NOMO-1 (cell line): ENCODE data around the gene BCL2.
A peak's percentile ranks its signal among the peaks of the same experiment; 100 is the strongest.

Source experiments
- DNase-seq, 2 experiments: peaks; one replicate each; lab custom pipeline; 2025; ENCODE audit not compliant: unreplicated experiment in 2 of 2; lab: John Stamatoyannopoulos, UW

Gene BCL2

GRCh38 chr18:63099091-63099840, 220.3 kb downstream of the BCL2 start:
- no peak for DNase-seq

GRCh38 chr18:63098018-63098981, 221.3 kb downstream of the BCL2 start:
- peak; percentile 50 to 82 for DNase-seq

DNA sequence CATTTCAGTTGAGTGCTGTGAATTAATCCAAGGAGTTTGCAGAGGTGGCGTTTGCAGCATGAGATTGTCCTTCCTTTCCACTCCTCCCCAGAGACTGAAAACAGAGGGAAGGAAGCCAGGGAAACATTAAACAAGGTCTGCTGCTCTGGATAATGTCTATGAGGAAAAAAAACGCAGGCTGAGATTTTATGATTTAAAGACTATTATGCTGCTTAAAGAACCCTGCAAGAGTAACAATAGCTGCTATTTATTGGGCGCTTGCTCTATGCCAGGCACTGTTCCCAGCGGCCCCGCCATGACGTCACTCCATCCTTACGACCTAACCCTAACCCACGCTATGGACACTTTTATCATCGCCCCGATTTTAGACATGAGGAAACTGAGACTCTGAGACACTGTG, 222.4 kb downstream of the BCL2 start:
- no peak for DNase-seq

DNA sequence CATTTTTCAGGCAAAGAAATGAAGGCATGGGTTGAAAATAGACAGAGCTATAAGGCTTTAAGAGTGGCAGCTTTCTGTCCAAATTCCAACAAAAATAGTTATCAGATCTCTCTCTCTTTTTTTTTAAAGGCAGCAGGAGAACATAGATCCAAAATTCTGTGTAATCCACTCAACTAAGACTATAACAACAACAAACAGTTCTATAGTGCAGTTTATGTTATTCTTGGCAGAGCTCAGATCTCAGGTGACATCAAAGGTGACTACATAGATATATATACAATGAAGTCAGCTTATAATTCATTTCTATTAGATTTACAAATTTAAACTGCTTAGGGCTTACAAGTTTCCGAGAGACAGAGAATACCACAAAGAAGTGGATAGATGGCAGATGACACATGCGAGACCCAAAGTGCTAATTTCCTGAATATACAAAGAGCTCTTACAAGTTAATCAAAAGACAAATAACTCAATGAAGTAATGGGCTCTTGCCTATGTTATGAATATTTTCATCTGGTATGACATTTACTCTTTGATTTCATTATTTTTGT, 223.2 kb downstream of the BCL2 start:
- no peak for DNase-seq

- no peak for DNase-seq
Measured at GRCh38 chr18:63095768-63096167, 223.8 kb downstream of the BCL2 start.

- DNase-seq: no peak
Measured at GRCh38 chr18:63091671-63092364, 227.8 kb downstream of the BCL2 start.

DNA sequence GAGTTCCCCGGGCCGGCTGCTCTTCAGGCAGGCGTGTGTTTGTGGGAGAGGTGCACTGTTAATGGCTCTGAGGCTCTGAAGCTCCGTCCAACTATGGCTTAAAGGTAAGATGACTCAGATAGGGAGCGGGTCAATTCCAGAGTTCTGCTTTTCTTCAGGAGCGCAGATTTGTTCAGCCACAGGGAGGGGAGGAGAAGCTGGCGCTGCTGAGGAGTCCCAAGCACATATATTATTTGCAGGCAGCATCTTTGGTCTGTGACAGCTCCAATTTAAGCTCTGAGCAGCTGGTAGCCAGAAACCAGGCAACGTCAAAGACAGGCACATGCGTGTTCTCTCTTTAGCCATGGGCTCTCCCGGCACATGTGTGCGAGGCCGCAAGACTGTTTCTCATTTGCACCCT, 229.2 kb downstream of the BCL2 start:
- peak; percentile 29 to 36 for DNase-seq

DNA sequence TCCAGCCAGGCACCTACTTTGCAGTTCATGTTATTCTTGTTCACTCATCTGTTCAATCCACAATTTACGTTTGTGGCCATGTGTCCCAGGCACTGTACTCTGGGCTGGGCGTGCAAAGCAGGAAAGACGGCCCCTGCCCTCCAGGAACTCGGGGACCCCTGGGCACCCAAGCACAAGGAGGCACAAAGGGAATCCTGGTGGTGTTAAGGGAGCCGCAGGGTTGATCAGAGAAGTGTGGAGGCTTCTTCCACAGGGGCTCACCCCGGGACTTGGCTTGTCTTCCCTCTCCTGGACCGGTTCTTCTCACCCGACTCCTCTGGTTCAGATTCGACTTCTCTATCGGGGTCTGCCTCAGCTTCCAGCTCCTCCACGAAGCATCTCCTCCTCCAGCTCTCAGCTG, 230.5 kb downstream of the BCL2 start:
- no peak for DNase-seq

DNA sequence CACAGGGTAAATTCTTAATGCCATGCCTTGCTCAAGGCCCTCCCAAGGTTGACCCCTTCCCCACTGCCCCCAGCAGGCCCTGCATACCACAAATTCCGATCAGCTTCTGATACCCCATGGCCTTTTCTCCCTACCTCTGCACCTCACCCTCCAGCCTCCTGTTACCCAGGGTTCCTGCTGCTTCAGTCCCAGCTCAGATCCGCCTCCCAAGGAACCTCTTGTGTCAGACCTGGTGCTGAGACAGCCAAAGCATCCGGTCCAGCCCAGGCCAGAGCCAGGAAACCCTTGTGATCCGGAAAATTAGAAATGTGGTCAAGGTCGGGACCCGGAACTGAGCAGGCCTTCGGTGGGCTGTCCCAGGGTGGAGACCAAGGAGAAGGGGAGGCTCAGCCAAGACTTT, 231.3 kb downstream of the BCL2 start:
- DNase-seq: no peak

DNA sequence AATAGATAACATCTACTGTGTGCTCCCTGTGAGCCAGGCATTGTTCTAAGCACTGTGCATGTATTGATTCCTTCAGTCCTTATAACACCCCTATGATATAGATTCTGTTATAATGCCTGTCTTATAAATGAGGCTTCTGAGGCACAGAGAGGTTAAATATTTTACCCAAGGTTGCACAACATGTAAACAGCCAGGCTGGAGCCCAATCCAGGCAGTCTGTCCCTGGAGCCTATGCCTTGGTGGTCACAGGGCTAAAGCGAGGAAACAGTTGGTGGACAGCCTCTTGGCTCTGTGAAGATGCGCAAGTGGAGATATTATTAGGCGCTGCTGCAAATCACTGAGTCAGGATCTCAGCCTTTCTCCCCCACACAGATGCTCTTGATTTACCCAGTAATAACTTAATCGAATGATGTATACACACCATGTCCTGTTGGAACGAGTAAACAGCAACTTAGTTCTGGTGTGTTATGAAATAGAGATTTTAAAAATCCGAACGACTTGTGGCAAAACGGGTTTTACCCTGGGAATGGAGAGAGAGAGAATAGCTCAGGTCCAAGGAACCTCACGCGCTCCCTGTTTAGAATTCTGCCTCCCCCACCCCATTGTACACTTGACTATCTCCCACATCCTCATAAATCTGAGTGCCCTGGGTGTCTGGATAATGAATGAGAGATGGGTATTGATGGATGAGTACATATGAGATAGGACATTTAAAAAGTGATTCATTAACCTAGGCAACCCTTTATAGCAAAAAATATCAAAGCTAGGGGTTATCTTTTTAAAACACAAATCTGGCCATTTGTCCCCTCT, 231.9 kb downstream of the BCL2 start:
- DNase-seq: no peak

DNA sequence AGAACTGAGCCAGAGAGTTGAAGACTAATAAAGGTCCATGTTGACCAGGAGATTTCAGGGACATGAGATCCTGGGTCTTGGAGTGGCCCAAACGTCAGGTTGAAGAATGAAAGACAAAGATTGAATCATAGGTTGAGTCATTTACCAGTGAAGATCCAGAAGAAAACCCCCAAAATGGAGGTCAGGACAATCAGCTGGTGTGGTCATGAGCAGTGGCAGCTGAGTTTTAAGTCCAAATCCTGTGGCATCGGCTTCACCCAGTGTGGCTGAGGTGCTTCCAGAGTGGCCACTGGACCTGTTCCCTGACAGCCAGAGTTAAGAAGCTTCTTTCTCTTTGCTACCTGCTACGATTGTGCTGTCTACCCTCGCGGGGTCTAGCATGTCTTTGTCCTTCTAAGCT, 234.0 kb downstream of the BCL2 start:
- DNase-seq: no peak

DNA sequence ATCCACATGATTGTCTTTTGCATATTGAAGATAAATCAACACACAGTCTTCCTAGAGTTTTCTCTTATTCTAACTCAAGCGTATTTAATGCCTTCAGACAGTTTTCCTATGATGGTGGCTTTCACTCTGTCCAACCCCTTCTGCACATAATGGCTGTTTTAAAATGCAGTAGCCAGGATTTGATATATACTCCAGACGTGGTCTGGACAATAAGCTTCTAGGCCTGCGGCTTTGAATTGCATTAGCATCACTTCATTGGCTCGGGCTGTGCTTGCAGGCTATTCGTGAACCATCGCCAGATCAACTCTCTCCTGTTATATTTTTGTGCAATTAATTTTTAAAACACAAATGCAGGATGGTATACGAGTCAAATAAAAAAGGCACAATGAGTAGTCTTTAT, 235.3 kb downstream of the BCL2 start:
- DNase-seq: no peak

GRCh38 chr18:63083555-63083954, 236.0 kb downstream of the BCL2 start:
- no peak for DNase-seq

GRCh38 chr18:63083020-63083531, 236.5 kb downstream of the BCL2 start:
- no peak for DNase-seq

- DNase-seq: no peak
Measured at GRCh38 chr18:63082366-63083019, 237.1 kb downstream of the BCL2 start.

DNA sequence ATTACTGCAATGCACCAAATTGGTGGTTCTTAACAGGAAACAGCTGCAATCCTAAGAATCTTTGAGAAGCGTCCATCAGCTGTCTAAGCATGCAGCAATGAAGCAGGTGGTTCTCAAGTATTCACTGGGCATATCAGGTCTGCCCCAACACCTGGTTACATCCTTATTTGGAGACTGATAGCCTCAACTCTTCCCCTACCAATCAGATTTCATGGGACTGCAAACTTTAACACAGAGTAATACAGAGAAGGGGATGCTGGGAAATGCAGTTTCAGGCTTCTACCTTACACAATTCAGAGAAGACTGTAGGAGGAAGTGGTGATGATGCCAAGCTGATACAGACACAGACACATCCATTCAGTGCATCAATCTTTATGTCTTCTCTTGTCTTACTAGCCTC, 240.5 kb downstream of the BCL2 start:
- peak; percentile 47 to 72 for DNase-seq

DNA sequence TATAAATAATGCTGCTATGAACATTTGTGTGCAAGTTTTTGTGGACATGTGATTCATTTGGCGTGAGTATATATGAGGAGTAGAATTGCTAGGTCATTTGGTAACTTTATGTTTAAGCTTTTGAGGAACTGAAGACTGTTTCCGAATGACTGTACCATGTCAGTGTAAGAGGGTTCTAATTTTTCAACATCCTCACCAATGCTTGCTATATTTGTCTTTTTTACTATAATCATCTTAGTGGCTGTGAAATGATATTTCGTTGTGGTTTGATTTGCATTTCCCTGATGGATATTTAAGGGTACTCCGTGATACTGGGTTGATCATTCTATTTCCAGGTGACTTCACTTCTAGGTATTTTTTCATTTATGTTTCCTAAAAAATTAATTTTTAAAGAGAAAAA, 241.1 kb downstream of the BCL2 start:
- DNase-seq: peak; percentile 65 to 93

GRCh38 chr18:63074981-63075404, 244.6 kb downstream of the BCL2 start:
- DNase-seq: no peak

GRCh38 chr18:63073481-63073880, 246.1 kb downstream of the BCL2 start:
- DNase-seq: no peak
